ENCODE measurements around the gene CPEB1. TPM values are rescaled to one million over a fixed set of nuclear protein-coding genes. Genes with fewer than 3 reads are reported as not detected.

CPEB1 gene
- total RNA-seq, 1 experiment from 2014 or later, result 1.0 TPM

GRCh38 chr15:82566690-82567089 lies 80.5 kb downstream of the CPEB1 start:
- Histone ChIP-seq H3K18ac (ENCODE audit: insufficient read length, low read depth, low read length) (no peak overlapping the region), H3K56ac (ENCODE audit: insufficient read length, low read depth, low read length) (no peak overlapping the region), H3K79me1 (ENCODE audit: insufficient read depth, low read depth, low read length, poor library complexity, severe bottlenecking) (no peaks in the 10 kb centered on the region), H3K14ac (ENCODE audit: insufficient read depth, low read length) (no peak overlapping the region), H3K23ac (ENCODE audit: insufficient read length, low read depth, low read length) (no peak overlapping the region), H4K8ac (replicated peaks; ENCODE audit: insufficient read length, low read depth, low read length) (no peak overlapping the region), H2BK20ac (ENCODE audit: low read depth, low read length, poor library complexity, severe bottlenecking) (no peak overlapping the region), H3K4ac (ENCODE audit: low read depth, low read length) (no peak overlapping the region), H2BK15ac (ENCODE audit: low read depth, low read length) (no peak overlapping the region), H3K4me1 (ENCODE audit: insufficient read depth, low read length) (peaks cover 3% of the 10 kb centered on the region; the same call in 1 of the 2 replicates), H3K9ac (ENCODE audit: extremely low read depth, insufficient read length, low read length) (no peak overlapping the region), H2AFZ (ENCODE audit: low read length) (no peak overlapping the region), H2BK5ac (ENCODE audit: insufficient read length, low read length) (no peak overlapping the region), H2BK12ac (ENCODE audit: insufficient read length, low read depth, low read length) (no peak overlapping the region), H4K20me1 (ENCODE audit: control insufficient read depth, insufficient read depth, insufficient read length) (no peaks in the 10 kb centered on the region), H3K27me3 (ENCODE audit: insufficient read depth, low read length) (no peaks in the 10 kb centered on the region), H2BK120ac (ENCODE audit: low read depth, low read length, poor library complexity, severe bottlenecking) (no peak overlapping the region), H4K91ac (ENCODE audit: insufficient read length, low read depth, low read length) (no peak overlapping the region), H3K9me3 (ENCODE audit: control insufficient read depth, low read depth, low read length) (no peaks in the 10 kb centered on the region), H3K79me2 (ENCODE audit: insufficient read depth, low read length) (no peaks in the 10 kb centered on the region), H3T11ph (ENCODE audit: low read length) (no peak overlapping the region), H3K4me2 (ENCODE audit: insufficient read depth, insufficient read length, low read length) (no peak overlapping the region), H4K5ac (ENCODE audit: insufficient read length, low read depth, low read length) (no peak overlapping the region), H3K27ac (ENCODE audit: insufficient read length, low read depth, low read length) (no peak overlapping the region), H2AK5ac (ENCODE audit: insufficient read length, low read length) (no peak overlapping the region), H3K23me2 (ENCODE audit: insufficient read length, low read depth, low read length, poor library complexity, severe bottlenecking) (peaks cover 3% of the 10 kb centered on the region)
- Mint-ChIP-seq H3K27me3 (ENCODE audit: low read depth) (peaks cover 6% of the 10 kb centered on the region), H3K9me3 (no peaks in the 10 kb centered on the region), H3K4me1 (peaks cover 20 to 29% of the 10 kb centered on the region in 2 experiments), H3K4me3 (no peak overlapping the region), H3K36me3 (ENCODE audit: insufficient read depth in 1 of 3, low read depth in 3 of 3) (no peaks in the 10 kb centered on the region), H3K27ac (no peak overlapping the region)
- WGBS (ENCODE audit: extremely low coverage, insufficient read length, low lambda C conversion rate), result no CpG with 5 or more reads among the region's 1 CpG
- no peak for DNase-seq
- TF ChIP-seq, protein P1, sequence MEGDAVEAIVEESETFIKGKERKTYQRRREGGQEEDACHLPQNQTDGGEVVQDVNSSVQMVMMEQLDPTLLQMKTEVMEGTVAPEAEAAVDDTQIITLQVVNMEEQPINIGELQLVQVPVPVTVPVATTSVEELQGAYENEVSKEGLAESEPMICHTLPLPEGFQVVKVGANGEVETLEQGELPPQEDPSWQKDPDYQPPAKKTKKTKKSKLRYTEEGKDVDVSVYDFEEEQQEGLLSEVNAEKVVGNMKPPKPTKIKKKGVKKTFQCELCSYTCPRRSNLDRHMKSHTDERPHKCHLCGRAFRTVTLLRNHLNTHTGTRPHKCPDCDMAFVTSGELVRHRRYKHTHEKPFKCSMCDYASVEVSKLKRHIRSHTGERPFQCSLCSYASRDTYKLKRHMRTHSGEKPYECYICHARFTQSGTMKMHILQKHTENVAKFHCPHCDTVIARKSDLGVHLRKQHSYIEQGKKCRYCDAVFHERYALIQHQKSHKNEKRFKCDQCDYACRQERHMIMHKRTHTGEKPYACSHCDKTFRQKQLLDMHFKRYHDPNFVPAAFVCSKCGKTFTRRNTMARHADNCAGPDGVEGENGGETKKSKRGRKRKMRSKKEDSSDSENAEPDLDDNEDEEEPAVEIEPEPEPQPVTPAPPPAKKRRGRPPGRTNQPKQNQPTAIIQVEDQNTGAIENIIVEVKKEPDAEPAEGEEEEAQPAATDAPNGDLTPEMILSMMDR (conservative IDR thresholded peaks at IDR 0.05), result no peak

Data from H9 (cell line).